HG03025 (cell line): Measurements from ENCODE around the gene HAND2.
A peak's percentile ranks its signal among the peaks of the same experiment; 100 is the strongest.

Experiments used
- ATAC-seq: cut with Tn5 transposase; IDR thresholded peaks from one replicate; pipeline ENCODE4 v1.9.1; 2021; ENCODE audit warnings: mild to moderate bottlenecking, moderate library complexity; ENCODE audit not compliant: unreplicated experiment, low FRiP score

The HAND2 gene

DNA sequence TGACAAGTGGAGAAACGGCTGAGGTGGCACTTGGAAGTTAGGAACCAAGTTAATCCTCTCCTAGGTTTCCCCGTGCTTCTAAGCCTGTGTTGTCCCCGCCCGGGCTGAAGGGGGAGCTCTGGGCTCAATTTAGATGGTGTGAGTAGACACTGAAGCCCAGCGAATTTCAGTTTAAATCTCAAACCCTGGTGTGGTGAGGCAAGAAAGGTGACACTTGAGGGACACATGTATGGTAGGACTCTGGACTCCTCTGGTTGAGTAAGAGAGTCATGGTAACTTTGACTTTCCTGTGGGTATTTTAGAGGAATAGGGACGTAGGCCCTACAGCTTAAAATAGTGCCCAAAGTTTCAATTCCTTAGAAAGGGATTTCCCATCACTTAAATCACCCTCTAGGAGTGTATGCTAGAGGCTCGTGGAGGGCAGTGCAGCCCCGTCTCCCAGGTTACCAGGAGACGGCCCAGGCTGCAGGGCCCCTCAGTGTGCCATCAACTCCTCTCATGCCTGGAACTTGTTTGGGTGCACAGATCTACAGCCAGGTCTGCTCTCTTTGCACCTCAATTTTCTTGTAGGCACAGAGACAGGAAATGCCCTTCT, 24.0 kb downstream of the HAND2 start:
- ATAC-seq = peak; percentile 73

DNA sequence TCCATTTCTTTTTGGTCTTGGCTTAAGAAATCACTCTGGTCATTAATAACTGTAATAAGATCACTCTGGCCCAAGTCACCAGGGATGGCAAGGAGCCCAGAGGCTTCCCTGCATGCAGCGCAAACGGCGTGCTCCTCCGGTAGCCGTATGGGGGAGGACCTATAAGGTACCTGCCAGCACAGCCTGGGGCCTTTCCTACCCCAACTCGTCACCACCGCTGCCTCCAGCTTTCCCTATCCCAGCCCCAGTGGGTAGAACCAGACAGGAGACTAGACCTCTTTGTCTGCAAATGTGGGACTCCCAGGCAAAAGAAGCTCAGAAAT, 25.9 kb downstream of the HAND2 start:
- no peak for ATAC-seq

DNA sequence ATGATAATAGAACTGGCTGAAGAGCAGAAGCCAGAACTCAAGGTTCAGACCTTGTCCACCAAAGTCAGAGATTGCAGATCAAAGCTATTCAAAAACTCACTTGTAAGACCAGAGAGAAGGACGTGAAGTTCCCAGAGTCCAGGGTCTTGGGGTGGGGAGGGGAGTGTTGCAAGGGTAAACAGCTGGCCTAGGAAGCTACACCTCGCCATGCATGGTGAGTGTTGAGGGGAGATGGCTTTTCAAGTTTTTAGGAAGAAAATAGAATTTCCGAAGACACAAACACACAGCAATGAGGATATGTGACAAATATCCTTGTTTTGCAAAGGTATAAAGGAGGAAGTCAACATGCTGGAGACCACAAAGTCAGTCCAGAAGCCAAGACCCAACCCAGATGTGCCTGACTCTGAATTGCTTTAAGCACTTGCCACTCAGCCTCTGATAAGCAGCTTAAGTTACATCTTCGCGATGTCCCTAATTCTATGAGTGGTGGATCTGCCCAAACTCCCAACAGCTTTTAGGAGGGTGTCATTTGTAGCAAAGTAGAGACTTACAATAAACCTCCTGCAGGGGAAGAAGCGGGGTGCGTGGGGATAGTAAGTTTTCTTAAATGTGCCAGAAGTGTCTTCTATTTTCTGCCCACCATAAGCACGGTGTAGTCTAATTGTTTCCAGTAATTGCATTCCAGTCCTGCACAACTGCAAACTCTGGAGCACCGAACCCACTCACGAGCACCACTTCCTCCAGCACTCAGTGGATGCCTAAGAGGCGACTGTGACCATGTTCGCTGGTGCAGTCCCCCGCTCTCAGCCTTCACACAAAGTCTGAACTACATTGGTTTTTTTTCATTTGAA, 26.5 kb downstream of the HAND2 start:
- ATAC-seq = no peak

DNA sequence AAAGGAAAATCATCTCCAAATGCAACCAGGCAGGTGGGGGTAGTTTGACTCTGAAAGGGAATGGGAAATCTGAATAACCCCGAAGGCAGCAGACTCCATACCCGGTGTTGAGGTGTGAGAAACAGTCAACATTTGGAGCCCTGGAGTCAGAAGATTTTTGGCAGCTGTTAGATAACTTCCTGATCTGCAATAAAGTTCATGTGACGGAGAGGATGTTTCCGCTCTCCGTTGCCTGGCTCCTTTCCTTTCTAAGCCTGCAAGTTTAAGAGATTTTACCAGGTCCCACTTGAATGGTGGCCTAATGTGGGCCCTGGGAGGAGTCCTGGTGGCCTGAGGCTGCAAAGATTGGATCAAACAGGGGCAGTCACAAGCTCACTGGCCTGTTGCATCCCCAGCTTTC, 27.7 kb downstream of the HAND2 start:
- no peak for ATAC-seq

- ATAC-seq = no peak
Measured at GRCh38 chr4:173501592-173502150, 28.4 kb downstream of the HAND2 start.

- no peak for ATAC-seq
Measured at GRCh38 chr4:173500841-173501591, 29.0 kb downstream of the HAND2 start.

DNA sequence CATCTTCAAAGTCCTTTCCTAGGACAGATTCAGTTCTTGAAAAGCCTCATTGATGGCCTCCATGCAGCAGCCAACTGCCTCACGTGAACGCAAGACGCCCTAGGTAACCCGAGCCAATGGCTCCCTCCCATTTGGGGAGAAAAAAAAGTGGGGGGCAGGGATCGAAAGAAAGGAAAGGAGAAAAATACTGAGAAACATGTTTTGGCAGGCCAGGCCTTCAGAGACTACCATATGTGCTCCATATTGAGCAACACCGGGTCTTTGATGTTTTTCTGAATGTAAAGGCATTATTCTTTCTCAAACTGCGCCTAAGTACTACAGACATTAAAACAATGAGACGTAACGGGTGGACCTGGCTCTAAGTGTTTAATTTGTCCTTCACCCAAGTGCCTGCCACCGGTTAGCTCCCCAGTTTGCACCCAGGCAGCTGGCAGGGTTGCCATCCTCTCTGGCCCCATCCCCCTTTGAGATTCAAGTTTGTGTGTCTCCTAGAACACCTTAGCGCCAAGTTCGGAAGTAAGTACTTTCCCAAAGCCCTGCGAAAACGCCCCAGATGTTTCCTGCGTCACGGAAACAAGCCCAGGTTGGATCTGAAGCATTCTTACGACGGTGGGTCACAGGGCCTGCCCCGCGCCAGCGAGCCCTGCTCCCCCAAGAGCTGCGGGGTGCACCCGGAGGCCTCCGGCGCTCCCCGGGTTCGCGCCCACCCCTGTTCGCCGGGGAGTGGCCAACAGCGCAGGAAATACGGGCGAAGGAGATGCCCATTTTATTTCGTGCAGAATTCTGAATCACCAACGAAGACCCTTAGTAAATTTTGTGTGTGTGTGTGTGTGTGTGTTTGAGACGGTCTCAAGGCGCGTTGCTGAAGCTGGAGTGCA, 30.1 kb downstream of the HAND2 start:
- ATAC-seq = no peak

GRCh38 chr4:173498771-173499170, 31.3 kb downstream of the HAND2 start:
- ATAC-seq = no peak

DNA sequence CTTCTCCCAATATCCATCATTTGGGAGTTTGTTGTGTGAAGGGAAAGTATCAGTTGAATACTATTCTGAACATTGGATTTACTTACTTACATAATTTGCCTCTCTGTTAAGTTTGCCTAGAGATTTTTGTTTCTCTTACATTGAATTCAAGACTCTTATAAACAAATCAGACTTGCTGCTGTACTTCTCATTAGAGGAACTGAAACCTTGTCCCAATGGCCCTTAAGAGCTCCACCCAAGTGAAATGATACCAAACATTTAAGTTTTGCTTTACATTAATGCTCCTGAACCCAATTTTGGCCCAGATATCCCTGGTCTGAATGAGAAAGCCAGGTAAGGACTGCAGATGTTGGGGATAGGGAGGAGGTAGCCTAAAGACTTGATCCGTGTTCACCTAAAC, 32.0 kb downstream of the HAND2 start:
- peak; percentile 68 for ATAC-seq

DNA sequence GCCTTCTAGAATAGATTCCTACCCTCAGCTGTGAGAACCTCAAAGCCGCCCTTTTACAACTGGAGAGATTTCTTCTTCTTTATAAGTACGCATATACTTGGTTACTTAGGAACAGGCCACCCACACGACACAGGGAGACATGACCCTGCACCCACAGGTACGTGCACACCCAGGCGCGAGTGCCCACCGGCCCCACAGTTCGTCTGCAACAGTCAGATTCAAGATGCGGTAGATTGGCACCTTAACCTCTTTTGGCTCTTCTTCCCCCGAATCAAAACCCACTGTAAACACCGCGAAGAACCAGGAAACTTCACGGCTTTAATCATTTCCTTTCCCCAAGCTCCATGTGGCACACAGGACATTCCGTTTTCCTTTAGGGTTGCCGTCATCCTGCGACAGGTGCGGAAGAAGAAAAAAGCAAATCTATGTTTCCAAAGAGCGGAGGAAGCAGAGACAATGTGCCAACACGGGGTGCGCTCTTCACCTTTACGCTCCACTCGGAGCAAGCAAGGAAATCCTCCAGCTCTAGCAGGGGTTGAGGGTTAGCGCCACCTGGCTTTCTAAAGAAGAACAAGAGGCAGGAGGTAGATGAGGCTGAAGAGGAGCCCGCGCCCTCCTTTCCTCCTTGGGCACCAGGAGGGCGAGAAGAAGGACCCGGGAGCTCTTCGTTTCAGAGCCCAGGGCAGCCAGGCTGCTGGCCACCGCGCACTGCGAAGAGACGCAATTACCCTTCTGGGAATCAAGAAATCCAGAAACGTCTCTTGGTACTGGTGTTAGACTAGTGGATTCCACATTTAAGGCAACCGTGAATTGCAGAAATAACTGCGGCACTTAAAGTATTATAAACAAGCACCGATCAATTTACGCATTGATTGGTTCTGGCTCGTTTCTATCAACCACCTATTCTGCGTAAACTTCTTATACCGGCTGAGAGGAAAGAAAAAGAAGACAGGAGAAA, 35.7 kb downstream of the HAND2 start:
- peak; percentile 93 for ATAC-seq

GRCh38 chr4:173493041-173493440, 37.0 kb downstream of the HAND2 start:
- no peak for ATAC-seq

GRCh38 chr4:173492315-173492714, 37.7 kb downstream of the HAND2 start:
- ATAC-seq = no peak

GRCh38 chr4:173490817-173491528, 39.1 kb downstream of the HAND2 start:
- ATAC-seq = no peak

- no peak for ATAC-seq
Measured at GRCh38 chr4:173490256-173490655, 39.8 kb downstream of the HAND2 start.

GRCh38 chr4:173489514-173489913, 40.5 kb downstream of the HAND2 start:
- ATAC-seq = no peak

DNA sequence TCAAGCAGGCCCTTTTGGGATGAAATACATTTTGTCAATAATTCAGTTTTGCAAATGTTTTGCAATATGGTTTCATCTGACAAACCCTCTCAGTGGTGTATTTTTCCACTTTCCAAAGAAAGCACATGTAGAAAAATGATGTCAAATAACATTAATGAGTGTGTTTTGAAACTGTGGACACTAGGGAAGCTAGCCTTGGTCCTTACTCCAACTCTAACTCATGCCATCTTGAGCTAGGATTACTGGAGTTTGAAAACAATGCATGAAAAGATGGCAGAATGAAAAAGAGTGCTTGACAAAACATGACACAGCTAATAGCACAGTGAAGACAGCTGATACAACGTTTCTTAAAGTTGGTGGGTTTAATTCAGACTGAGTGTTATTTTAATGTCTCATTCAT, 41.4 kb downstream of the HAND2 start:
- ATAC-seq = no peak

DNA sequence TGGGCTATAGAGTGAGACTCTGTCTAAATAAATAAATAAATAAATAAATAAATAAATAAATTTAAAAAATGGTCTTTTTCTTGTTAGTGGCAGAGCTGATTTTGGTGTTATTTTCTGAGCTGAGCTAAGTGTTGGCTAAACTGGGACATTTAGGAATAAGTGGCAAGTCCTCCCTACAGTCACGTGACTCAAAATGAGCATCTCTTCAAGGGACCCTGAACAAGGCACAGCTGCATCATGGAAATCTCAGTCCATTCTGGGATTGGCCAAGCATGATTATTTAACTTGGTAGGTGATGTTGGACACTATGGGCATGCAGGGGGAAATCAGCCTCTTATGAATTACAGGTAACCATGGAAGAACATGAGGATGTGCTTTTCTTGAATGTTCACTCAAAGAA, 42.0 kb downstream of the HAND2 start:
- ATAC-seq = no peak

DNA sequence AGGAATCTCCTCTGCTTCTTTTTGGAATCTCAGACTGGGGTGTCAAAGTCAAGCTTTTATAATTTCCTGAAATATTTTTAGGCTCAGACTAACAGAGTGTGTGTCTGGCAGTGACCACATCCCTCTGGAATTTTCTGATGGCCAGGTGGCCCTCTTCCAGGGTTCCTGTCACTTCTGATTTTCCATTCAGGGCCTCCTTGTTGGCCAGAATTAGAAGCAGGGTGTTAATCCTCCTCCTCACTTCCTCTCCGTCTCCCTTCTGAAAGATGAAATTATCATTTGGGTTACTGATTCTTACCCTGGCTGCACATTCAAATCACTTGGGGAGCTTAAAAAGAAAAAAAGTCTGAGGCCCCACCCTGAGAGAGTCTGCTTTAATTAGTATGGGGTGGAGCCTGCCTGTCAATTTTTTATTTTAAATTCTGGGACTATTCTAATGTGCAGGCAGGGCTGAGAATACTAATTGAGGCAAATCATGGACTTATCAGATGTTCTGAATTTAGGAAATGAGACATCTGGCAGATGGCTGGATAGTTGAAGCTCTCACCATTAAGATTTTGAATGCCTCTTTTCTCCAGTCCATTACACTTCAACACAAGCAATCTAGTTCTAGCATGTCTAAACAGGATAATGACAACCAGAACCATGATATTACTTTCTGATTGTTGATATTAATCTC, 43.2 kb downstream of the HAND2 start:
- ATAC-seq = no peak
